ENCODE results near the gene PKIG. TPM values are rescaled to one million over a fixed set of nuclear protein-coding genes. Genes with fewer than 3 reads are reported as not detected.

The PKIG gene
- total RNA-seq: 181 and 191 TPM in 2 replicates

DNA sequence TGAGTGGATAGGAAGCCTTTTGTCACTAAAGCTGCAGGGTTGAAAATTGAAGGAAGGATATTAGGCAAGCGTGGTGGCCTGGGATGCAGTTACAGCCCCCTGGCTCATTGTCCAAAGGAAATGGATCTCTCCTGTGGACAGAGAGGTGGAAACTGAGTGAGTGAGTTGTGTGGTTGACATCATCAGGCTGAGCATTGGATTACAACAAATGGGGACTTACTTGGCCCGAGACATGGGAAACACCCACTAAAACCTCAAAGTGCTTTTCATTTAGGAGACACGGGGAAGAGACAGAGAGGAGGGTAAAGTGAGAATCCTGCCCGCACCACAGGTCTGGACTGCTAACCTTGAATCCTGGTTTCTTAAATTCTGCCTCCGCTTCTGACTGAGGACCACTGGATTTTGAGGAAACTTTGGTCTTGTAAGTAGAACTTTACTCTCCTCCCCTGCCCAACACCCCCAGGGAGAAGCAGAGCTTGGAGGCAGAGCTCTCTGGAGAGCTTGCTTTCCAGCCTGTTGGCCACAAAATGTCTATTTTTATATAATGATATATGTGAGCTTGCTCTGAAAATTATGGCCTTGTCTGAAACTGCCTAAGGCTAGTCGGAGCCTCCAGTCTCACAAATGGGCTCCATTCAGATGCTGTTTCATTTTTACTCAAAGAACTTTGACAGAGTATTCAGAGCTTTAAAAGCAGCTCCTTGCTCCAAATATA is at the start of gene PKIG:
Gene PKIG, plus strand, starts transcription at position 269 of the 715 bp plus-strand sequence. CDS start 31,978 bp downstream, outside the sequence.
- H3K4me1 Mint-ChIP-seq: peaks cover 79% of the 10 kb centered on the region
- ATAC-seq (ENCODE audit: low read depth) (no peak), DNase-seq (no peak)
- H3K9me3 Mint-ChIP-seq: no peaks in the 10 kb centered on the region
- intact Hi-C loops (cut with micrococcal nuclease): loop anchor here (5.0 kb wide), 1 partner anchor 305 kb away; the partner anchor contains the start of gene YWHAB
- H3K27ac Mint-ChIP-seq: peak within 1 kb of the TSS; percentile 96
- CTCF ChIA-PET: interaction anchor here (0.8 to 2.7 kb wide), 3 partner anchors 14 to 26 kb away, joined by 4 to 9 read pairs (median 8); no protein-coding TSS in a partner anchor
- POLR2A ChIA-PET: interaction anchor here (0.6 to 2.4 kb wide), 16 partner anchors 8 to 396 kb away, joined by 3 to 20 read pairs (median 6); partner anchors contain the start of genes ADA and SERINC3
- H3K4me3 Mint-ChIP-seq: peak within 1 kb of the TSS; percentile 94
- TF ChIP-seq, protein P1, sequence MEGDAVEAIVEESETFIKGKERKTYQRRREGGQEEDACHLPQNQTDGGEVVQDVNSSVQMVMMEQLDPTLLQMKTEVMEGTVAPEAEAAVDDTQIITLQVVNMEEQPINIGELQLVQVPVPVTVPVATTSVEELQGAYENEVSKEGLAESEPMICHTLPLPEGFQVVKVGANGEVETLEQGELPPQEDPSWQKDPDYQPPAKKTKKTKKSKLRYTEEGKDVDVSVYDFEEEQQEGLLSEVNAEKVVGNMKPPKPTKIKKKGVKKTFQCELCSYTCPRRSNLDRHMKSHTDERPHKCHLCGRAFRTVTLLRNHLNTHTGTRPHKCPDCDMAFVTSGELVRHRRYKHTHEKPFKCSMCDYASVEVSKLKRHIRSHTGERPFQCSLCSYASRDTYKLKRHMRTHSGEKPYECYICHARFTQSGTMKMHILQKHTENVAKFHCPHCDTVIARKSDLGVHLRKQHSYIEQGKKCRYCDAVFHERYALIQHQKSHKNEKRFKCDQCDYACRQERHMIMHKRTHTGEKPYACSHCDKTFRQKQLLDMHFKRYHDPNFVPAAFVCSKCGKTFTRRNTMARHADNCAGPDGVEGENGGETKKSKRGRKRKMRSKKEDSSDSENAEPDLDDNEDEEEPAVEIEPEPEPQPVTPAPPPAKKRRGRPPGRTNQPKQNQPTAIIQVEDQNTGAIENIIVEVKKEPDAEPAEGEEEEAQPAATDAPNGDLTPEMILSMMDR (IDR thresholded peaks at IDR 0.05): no peak
- peaks cover 41% of the 10 kb centered on the region for H3K36me3 Mint-ChIP-seq (ENCODE audit: low read depth)
- H3K27me3 Mint-ChIP-seq: no peaks in the 10 kb centered on the region

DNA sequence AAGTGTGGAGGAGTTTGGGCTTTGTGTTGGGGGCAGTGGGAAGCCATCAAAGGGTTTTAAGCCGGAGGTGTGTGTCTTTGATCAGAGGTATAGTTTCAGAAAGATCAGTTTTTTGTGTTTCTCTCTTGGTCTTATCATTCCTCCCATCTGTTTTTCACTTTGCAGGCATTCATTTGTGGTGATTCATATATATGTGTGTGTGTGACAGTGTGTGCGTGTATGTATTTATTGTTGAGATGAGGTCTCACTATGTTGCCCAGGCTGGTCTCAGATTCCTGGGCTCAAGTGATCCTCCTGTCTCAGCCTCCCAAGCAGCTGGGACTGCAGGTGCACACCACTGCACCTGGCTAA is 49.4 kb upstream of the PKIG start:
- H3K27me3 Mint-ChIP-seq: no peaks in the 10 kb centered on the region
- H3K4me3 Mint-ChIP-seq: no peak overlapping the region
- no peak overlapping the region for H3K27ac Mint-ChIP-seq
- ATAC-seq (ENCODE audit: low read depth) (no peak), DNase-seq (no peak)
- intact Hi-C loops (cut with micrococcal nuclease): no loop called here
- H3K36me3 Mint-ChIP-seq (ENCODE audit: low read depth): no peaks in the 10 kb centered on the region
- H3K9me3 Mint-ChIP-seq: no peaks in the 10 kb centered on the region
- CTCF ChIA-PET: no interaction called here
- POLR2A ChIA-PET: no interaction called here
- TF ChIP-seq, protein P1 (IDR thresholded peaks at IDR 0.05): no peak
- peaks cover 9% of the 10 kb centered on the region for H3K4me1 Mint-ChIP-seq

DNA sequence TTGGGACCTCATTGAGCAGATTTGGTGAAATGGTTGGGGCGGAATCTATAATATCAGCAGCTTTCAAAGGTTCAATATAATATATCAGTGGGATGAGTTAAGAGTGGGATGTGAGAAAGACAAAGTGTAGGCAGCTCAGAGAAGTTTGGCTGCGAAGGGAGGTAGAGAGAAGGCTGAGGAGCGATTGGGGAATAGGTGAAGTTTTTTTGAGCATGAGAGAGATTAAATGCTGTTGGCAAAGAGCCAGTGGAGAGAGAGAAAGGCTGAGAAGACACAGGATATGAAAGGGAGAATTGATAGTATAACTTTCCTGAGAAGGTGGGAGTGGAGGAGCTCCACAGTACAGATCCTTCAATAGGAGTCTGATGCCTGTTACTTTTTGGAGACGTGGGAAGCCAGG is 48.5 kb upstream of the PKIG start:
- Mint-ChIP-seq H3K4me3 (no peak overlapping the region), H3K36me3 (ENCODE audit: low read depth) (no peaks in the 10 kb centered on the region), H3K27ac (no peak overlapping the region), H3K9me3 (no peaks in the 10 kb centered on the region), H3K27me3 (no peaks in the 10 kb centered on the region), H3K4me1 (peaks cover 9% of the 10 kb centered on the region)
- CTCF ChIA-PET: no interaction called here
- intact Hi-C loops (cut with micrococcal nuclease): no loop called here
- DNase-seq (no peak), ATAC-seq (ENCODE audit: low read depth) (no peak)
- POLR2A ChIA-PET: no interaction called here
- TF ChIP-seq, protein P1 (IDR thresholded peaks at IDR 0.05): no peak

DNA sequence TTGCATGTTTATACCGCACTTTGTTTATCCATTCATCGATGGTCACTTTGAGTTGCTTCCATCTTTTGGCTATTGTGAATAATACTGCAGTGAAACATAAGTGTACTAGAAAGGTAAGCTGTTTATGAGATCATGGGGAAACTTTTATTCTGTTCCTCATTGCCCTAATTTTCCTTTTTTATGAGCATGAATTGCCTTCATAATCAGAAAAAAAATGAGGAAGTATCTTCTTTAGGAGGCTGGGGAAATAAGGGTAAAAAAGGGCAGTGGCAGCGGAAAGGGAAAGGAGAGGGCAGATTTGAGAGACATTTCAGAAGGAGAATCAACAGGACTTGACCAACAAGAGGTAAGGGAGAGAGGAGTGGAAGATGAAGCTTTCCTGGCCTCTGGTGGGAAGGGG is 46.2 kb upstream of the PKIG start:
- no peaks in the 10 kb centered on the region for H3K27me3 Mint-ChIP-seq
- H3K36me3 Mint-ChIP-seq (ENCODE audit: low read depth): no peaks in the 10 kb centered on the region
- no peaks in the 10 kb centered on the region for H3K9me3 Mint-ChIP-seq
- POLR2A ChIA-PET: no interaction called here
- TF ChIP-seq, protein P1 (IDR thresholded peaks at IDR 0.05): no peak
- CTCF ChIA-PET: no interaction called here
- no peak overlapping the region for H3K27ac Mint-ChIP-seq
- DNase-seq (no peak), ATAC-seq (ENCODE audit: low read depth) (no peak)
- H3K4me3 Mint-ChIP-seq: no peak overlapping the region
- H3K4me1 Mint-ChIP-seq: peaks cover 7% of the 10 kb centered on the region
- intact Hi-C loops (cut with micrococcal nuclease): no loop called here

DNA sequence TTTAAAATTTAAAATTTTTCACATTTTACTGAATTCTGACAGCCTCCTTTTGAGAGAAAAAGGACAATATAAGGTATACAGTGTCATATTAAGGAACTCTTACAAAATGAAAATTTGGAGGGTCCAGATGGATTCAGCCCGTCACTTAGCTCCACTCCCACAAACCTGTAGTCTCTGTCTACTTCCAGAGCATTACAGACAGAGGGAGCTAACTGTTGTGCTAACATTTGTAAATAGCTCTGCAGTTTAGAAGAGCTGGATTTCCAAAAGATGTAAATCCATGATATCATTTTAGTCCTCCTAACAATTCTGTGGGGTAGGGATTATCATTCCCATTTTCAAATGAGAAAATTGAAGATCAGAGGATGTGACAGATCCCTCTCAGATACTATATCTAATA is 44.4 kb upstream of the PKIG start:
- CTCF ChIA-PET: no interaction called here
- ATAC-seq (ENCODE audit: low read depth) (no peak), DNase-seq (no peak)
- no peak overlapping the region for H3K27ac Mint-ChIP-seq
- H3K27me3 Mint-ChIP-seq: no peaks in the 10 kb centered on the region
- H3K36me3 Mint-ChIP-seq (ENCODE audit: low read depth): no peaks in the 10 kb centered on the region
- intact Hi-C loops (cut with micrococcal nuclease): no loop called here
- TF ChIP-seq, protein P1 (IDR thresholded peaks at IDR 0.05): no peak
- no peak overlapping the region for H3K4me3 Mint-ChIP-seq
- POLR2A ChIA-PET: no interaction called here
- H3K9me3 Mint-ChIP-seq: no peaks in the 10 kb centered on the region
- peaks cover 4% of the 10 kb centered on the region for H3K4me1 Mint-ChIP-seq

All from activated B cell treated with CpG ODN at 0.5 μM for 24 hours (primary cell).